Keratinocyte (primary cell): Measurements from ENCODE around the gene SCLY. TPM values are rescaled to one million over a fixed set of nuclear protein-coding genes. Genes with fewer than 3 reads are reported as not detected.

Source experiments
- DNase-seq: peaks from one replicate; pipeline ENCODE4 v3.0.0-alpha.2; 2011; ENCODE audit warnings: low read depth, missing footprints, low spot score
- FAIRE-seq: peaks from 2 replicates; lab custom pipeline; 2011; peaks lifted over from hg19 to GRCh38; lab: Jason Lieb, UNC
- H2AFZ ChIP-seq: 2 replicates; pipeline ENCODE4 v1.6.0; 2012; ENCODE audit warnings: low read length, control low read depth, inconsistent platforms; ENCODE audit not compliant: control insufficient read depth
- H3K27ac ChIP-seq: 2 replicates; pipeline ENCODE4 v1.5.1; 2011; ENCODE audit warnings: low read length; ENCODE audit not compliant: control insufficient read depth, insufficient read depth
- H3K27me3 ChIP-seq: 3 replicates; pipeline ENCODE4 v1.6.0; 2011; ENCODE audit warnings: low read length; ENCODE audit not compliant: control insufficient read depth, insufficient read depth; ENCODE audit errors: extremely low read depth
- H3K36me3 ChIP-seq, 2 experiments: 2 replicates in 1 of 2; 3 replicates in 1 of 2; pipeline ENCODE4 v1.5.1; 2011; ENCODE audit warnings: low read length in 2 of 2, mild to moderate bottlenecking in 1 of 2; ENCODE audit not compliant: control insufficient read depth in 2 of 2, insufficient read depth in 2 of 2; ENCODE audit errors: extremely low read depth in 1 of 2
- H3K4me1 ChIP-seq: 3 replicates; pipeline ENCODE4 v1.5.1; 2011; ENCODE audit warnings: low read length; ENCODE audit not compliant: control insufficient read depth, insufficient read depth; ENCODE audit errors: extremely low read depth
- H3K4me2 ChIP-seq: 3 replicates; pipeline ENCODE4 v1.6.0; 2011; ENCODE audit warnings: low read depth, low read length; ENCODE audit not compliant: control insufficient read depth, insufficient read depth; ENCODE audit errors: extremely low read depth
- H3K4me3 ChIP-seq, 3 experiments: fragments of 200-600 bp in 1 of 3; sonication (generic) in 1 of 3; 2 replicates in 2 of 3; 3 replicates in 1 of 3; pipeline ENCODE4 v1.5.1; 2011 to 2016; ENCODE audit warnings: low read length in 3 of 3, mild to moderate bottlenecking in 3 of 3, control low read depth in 2 of 3, inconsistent platforms in 1 of 3, low read depth in 1 of 3, mixed read lengths in 1 of 3, mixed run types in 1 of 3, moderate library complexity in 1 of 3; ENCODE audit not compliant: control insufficient read depth in 2 of 3, insufficient read depth in 2 of 3; ENCODE audit errors: extremely low read depth in 1 of 3
- H3K79me2 ChIP-seq: 2 replicates; pipeline ENCODE4 v1.6.0; 2012; ENCODE audit warnings: low read length; ENCODE audit not compliant: control insufficient read depth, insufficient read depth
- H3K9ac ChIP-seq: 3 replicates; pipeline ENCODE4 v1.6.0; 2011; ENCODE audit warnings: low read length; ENCODE audit not compliant: control insufficient read depth, insufficient read depth; ENCODE audit errors: extremely low read depth
- H3K9me1 ChIP-seq: 3 replicates; pipeline ENCODE4 v1.6.0; 2011; ENCODE audit warnings: low read length; ENCODE audit not compliant: control insufficient read depth, insufficient read depth; ENCODE audit errors: extremely low read depth
- H3K9me3 ChIP-seq: 2 replicates; pipeline ENCODE4 v1.5.1; 2012; ENCODE audit warnings: low read depth, low read length; ENCODE audit not compliant: control insufficient read depth
- H4K20me1 ChIP-seq: 3 replicates; pipeline ENCODE4 v1.6.0; 2011; ENCODE audit warnings: low read length; ENCODE audit not compliant: control insufficient read depth, insufficient read depth; ENCODE audit errors: extremely low read depth
- CTCF ChIP-seq, 3 experiments: IDR thresholded peaks in 1 of 3; conservative IDR thresholded peaks in 1 of 3; optimal IDR thresholded peaks in 1 of 3; 2 replicates in 2 of 3; 3 replicates in 1 of 3; pipeline versions ENCODE3 to v1.5.1; 2011; ENCODE audit warnings: low read length in 3 of 3, mild to moderate bottlenecking in 3 of 3, moderate library complexity in 2 of 3, control low read depth in 1 of 3, inconsistent platforms in 1 of 3; ENCODE audit not compliant: insufficient read depth in 2 of 3; ENCODE audit errors: extremely low read depth in 1 of 3
- EZH2 ChIP-seq: IDR thresholded peaks from one replicate; pipeline ENCODE4 v1.6.1; 2012; ENCODE audit warnings: inconsistent platforms, mild to moderate bottlenecking, low read length, moderate library complexity
- dilution Hi-C: fragments of 300-500 bp; cut with MboI; formaldehyde crosslinking; loops from one replicate; pipeline ENCODE4 v1.7.0; 2020; ENCODE audit warnings: low sequenced_read_pairs; ENCODE audit not compliant: extremely low pct_ligation_motif_present
- polyA plus RNA-seq, 5 experiments: library from polyadenylated mRNA; depleted of rRNA in 3 of 5; stranded (reverse) in 3 of 5; stranded (forward) in 1 of 5; unstranded in 1 of 5; fragments of >200 nt; gene quantifications; 1 replicate in 1 of 5; 2 replicates in 3 of 5; 3 replicates in 1 of 5; pipeline versions ENCODE4 v1.2.1 to v1.2.3, GENCODE V29; 2011 to 2012; ENCODE audit warnings: missing spikeins in 2 of 5, low read depth in 1 of 5, low replicate concordance in 1 of 5

The SCLY gene
- polyA plus RNA-seq, 1 donor (not counting 4 experiments of a cell fraction or from before 2014, with no cell fraction given), result 11.8 TPM

- H3K4me1 ChIP-seq, result no peaks in the 10 kb centered on the region
- H3K4me3 ChIP-seq, result no peak overlapping the region
- H4K20me1 ChIP-seq, result no peaks in the 10 kb centered on the region
- H3K9ac ChIP-seq, result no peak overlapping the region
- dilution Hi-C loops, result no loop called here
- no peaks in the 10 kb centered on the region for H3K27me3 ChIP-seq
- FAIRE-seq (no peak), DNase-seq (no peak)
- no peak for TF ChIP-seq EZH2
- no peak for TF ChIP-seq CTCF (optimal IDR thresholded peaks at IDR 0.05 in 1 of 3, IDR thresholded peaks at IDR 0.05 in 1 of 3, conservative IDR thresholded peaks at IDR 0.05 in 1 of 3; ENCODE audit: extremely low read depth in 1 of 3, insufficient read depth in 2 of 3, low read length in 3 of 3)
- H3K9me3 ChIP-seq, result no peaks in the 10 kb centered on the region
- peaks cover 16 to 27% of the 10 kb centered on the region in 2 experiments for H3K36me3 ChIP-seq
- no peak overlapping the region for H2AFZ ChIP-seq
- H3K79me2 ChIP-seq, result no peaks in the 10 kb centered on the region
- no peak overlapping the region for H3K4me2 ChIP-seq
- H3K9me1 ChIP-seq, result no peaks in the 10 kb centered on the region
- H3K27ac ChIP-seq, result no peak overlapping the region
Measured at GRCh38 chr2:238069021-238069709, 8.4 kb downstream of the SCLY start.

GRCh38 chr2:238069877-238070276 is 9.1 kb downstream of the SCLY start:
- H2AFZ ChIP-seq, result no peak overlapping the region
- H3K4me2 ChIP-seq, result no peak overlapping the region
- no peak for TF ChIP-seq EZH2
- TF ChIP-seq CTCF (optimal IDR thresholded peaks at IDR 0.05 in 1 of 3, IDR thresholded peaks at IDR 0.05 in 1 of 3, conservative IDR thresholded peaks at IDR 0.05 in 1 of 3; ENCODE audit: extremely low read depth in 1 of 3, insufficient read depth in 2 of 3, low read length in 3 of 3), result no peak
- H3K9me3 ChIP-seq, result no peaks in the 10 kb centered on the region
- H3K27ac ChIP-seq, result no peak overlapping the region
- H4K20me1 ChIP-seq, result no peaks in the 10 kb centered on the region
- no peaks in the 10 kb centered on the region for H3K4me1 ChIP-seq
- no peak overlapping the region for H3K4me3 ChIP-seq
- H3K36me3 ChIP-seq, result peaks cover 14 to 20% of the 10 kb centered on the region in 2 experiments
- dilution Hi-C loops, result no loop called here
- no peak for FAIRE-seq
- no peaks in the 10 kb centered on the region for H3K27me3 ChIP-seq
- no peaks in the 10 kb centered on the region for H3K79me2 ChIP-seq
- H3K9ac ChIP-seq, result no peak overlapping the region
- DNase-seq, result no peak
- H3K9me1 ChIP-seq, result no peaks in the 10 kb centered on the region
